Activated CD4-positive, alpha-beta T cell treated with anti-CD3 and anti-CD28 coated beads, Interleukin-2, amount 10 ng/mL, durations not matched to agents 24 days and 14 days (primary cell): ENCODE results near the gene SLC9A5. TPM values are rescaled to one million over a fixed set of nuclear protein-coding genes. Genes with fewer than 3 reads are reported as not detected.

ENCODE experiments used
- DNase-seq: peaks from one replicate; pipeline ENCODE4 v3.0.0; 2022
- H3K27ac Mint-ChIP-seq: one replicate; pipeline ENCODE4 v1.8.0; 2022; ENCODE audit warnings: mild to moderate bottlenecking, mixed read lengths
- H3K27me3 Mint-ChIP-seq: one replicate; pipeline ENCODE4 v1.8.0; 2022; ENCODE audit warnings: mixed read lengths
- H3K36me3 Mint-ChIP-seq: one replicate; pipeline ENCODE4 v1.8.0; 2022; ENCODE audit warnings: low read depth, mild to moderate bottlenecking, mixed read lengths
- H3K4me1 Mint-ChIP-seq: one replicate; pipeline ENCODE4 v1.8.0; 2021; ENCODE audit warnings: mixed read lengths
- H3K4me3 Mint-ChIP-seq: one replicate; pipeline ENCODE4 v1.8.0; 2022; ENCODE audit warnings: mild to moderate bottlenecking, moderate library complexity, mixed read lengths
- H3K9me3 Mint-ChIP-seq: one replicate; pipeline ENCODE4 v1.8.0; 2021; ENCODE audit warnings: mixed read lengths
- intact Hi-C: fragments of 100-400 bp; cut with micrococcal nuclease; formaldehyde crosslinking; loops from one replicate; pipeline ENCODE4 v1.15.1; 2023
- total RNA-seq: library from RNA; stranded (reverse); gene quantifications from 2 replicates; pipeline ENCODE4 v1.2.3, GENCODE V29; 2022

Gene SLC9A5
- total RNA-seq, 1 donor from 2014 or later = 5.3 TPM

DNA sequence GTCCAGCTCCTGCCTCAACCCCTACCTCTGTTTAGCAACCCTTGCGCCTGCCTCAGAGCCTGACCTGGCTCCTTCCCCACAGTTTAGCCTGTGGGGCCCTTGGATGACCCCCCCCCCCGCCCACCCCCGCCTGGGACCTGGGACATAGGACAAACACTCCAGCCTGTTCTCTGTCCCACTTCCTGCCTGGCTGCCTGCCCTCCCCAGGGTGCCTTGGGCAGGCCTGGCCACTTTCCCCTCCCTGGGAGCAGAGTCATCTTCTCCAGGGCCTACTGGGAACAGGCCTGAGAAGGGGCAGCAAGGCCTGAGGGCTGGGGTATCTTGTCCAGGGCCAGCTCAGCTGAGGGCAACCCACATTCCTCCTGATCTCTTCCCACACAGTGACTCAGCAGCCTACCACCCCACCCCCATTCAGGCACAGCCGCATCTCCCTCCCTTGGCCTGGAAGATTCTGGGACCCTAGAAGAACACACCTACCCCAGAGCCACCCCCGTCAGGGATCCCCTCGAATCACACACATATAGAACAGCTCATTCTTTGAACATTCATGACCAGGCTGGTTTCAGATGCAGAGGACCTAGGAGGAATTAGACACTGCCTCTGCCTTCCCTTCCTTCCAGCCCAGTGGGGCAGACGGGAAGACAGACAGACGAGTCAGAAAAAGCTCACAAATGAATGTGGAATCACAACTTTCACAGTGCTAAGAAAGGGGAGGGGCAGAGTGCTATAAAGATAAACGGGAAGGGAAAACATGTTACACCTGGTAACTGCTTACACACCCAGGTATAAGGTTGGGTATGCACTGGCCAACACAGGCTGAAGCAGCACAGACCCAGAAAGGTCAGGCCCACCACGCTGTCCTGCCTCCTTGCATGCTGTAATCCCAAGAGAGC is 7.5 kb upstream of the SLC9A5 start:
- no peak for DNase-seq
- peaks cover 41% of the 10 kb centered on the region for H3K36me3 Mint-ChIP-seq
- H3K27ac Mint-ChIP-seq = peak overlapping the region; percentile 88
- H3K4me3 Mint-ChIP-seq = peak overlapping the region; percentile 10
- intact Hi-C loops = loop anchor here (10.0 kb wide), 1 partner anchor 604 kb away; the partner anchor contains the start of genes CENPT, NUTF2 and THAP11
- no peaks in the 10 kb centered on the region for H3K27me3 Mint-ChIP-seq
- H3K9me3 Mint-ChIP-seq = no peaks in the 10 kb centered on the region
- H3K4me1 Mint-ChIP-seq = peaks cover 36% of the 10 kb centered on the region

DNA sequence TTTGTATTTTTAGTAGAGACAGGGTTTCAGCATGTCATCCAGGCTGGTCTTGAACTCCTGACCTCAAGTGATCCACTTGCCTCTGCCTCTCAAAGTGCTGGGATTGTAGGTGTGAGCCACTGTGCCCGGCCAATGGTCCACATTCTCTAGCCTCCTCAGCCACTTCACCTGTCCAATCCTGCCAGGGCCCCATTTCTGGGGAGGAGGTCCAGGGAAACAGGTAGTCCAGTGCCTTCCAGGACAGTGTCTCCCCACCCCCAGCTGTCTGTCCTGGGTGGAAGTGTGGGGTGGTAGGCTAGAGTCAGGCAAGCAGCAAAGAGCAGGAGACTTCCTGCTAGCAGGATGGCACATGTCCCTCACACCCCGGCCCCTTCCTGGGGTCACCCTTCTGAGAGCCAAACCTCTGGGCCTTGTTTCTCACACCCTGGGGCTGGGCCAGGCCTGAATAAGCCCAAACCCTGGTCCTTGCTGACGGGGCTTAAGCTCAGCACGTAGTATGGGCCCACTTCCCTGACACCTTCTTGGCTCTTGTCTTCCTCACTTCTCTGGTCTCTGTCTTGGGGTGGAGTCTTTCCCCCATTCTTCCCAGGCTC is 6.5 kb upstream of the SLC9A5 start:
- Mint-ChIP-seq H3K4me1 (peaks cover 34% of the 10 kb centered on the region), H3K4me3 (no peak overlapping the region), H3K27me3 (no peaks in the 10 kb centered on the region), H3K27ac (peak overlapping the region; percentile 72), H3K9me3 (no peaks in the 10 kb centered on the region), H3K36me3 (peaks cover 34% of the 10 kb centered on the region)
- intact Hi-C loops = loop anchor here (10.0 kb wide), 1 partner anchor 603 kb away; the partner anchor contains the start of genes CENPT, NUTF2 and THAP11
- DNase-seq = no peak

DNA sequence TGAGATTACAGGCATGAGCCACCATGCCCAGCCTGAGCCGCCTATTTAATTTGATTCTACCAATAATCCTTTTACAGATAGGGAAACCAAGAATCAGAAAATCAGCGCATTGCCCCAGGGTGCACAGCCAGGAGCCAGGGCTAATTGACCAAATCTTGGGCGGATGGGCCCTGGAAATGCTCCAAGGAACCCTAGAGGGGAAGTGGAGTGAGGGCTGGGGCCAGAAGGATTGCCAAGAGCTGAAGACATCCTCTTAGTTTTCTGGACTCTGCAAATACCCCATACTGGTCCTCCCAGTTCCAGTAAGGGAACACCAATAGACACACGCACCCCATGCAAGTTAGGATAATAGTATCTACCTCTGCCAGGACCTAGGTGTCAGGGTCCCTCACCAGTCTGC is 5.3 kb upstream of the SLC9A5 start:
- intact Hi-C loops = loop anchor here (10.0 kb wide), 1 partner anchor 601 kb away; the partner anchor contains the start of genes CENPT, NUTF2 and THAP11
- Mint-ChIP-seq H3K4me3 (peak overlapping the region; percentile 89), H3K4me1 (peaks cover 43% of the 10 kb centered on the region)

DNA sequence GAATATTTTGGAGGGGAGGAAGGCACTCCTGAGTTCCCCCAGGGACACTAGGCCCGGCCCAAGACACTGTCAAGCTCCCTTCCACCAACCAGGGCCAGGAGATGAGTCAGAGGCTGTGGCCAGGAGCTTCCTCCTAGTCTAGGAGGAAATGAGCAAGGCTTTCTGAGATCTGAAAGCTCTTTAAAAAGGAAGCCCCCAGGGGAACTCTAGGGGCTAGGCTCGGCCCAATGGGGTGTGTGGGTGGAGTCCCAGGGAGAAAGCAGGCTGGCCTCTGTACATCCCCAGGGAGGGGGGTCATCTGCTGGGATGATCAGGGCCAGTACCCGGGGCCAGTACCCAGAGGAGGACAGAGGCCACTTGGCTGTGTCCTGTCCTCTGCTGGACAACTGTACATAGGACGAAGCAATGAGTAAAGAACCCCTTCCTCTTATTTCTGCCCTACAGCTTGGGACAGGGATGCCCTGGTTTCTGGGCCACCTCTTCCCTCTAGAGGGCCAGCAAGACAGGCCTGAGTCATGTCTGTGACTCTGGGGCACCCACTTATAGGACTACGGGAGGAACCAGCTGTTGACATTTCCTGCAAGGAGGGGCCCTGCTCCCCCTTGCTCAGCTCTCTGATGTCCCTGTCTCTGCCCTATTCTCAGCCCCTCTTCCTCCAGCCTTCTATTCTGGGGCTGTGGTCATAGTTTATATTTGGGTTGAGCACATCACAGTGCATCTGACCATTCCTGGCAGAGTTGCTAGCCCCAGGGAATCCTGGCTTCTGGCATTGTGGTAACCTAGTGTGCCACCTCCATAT is 4.2 kb upstream of the SLC9A5 start:
- Mint-ChIP-seq H3K27ac (peak overlapping the region; percentile 96), H3K9me3 (no peaks in the 10 kb centered on the region), H3K27me3 (peaks cover 4% of the 10 kb centered on the region), H3K36me3 (peaks cover 15% of the 10 kb centered on the region), H3K4me3 (peak overlapping the region; percentile 89), H3K4me1 (peaks cover 49% of the 10 kb centered on the region)
- peak; percentile 93 for DNase-seq
- intact Hi-C loops = loop anchor here (1.0 to 10.0 kb wide), 5 partner anchors 8 to 600 kb away; partner anchors contain the start of genes CENPT, NUTF2, THAP11 and TMEM208

More for the DNA sequence above, 5.3 kb upstream of the SLC9A5 start:
- peaks cover 1% of the 10 kb centered on the region for H3K27me3 Mint-ChIP-seq
- H3K36me3 Mint-ChIP-seq = peaks cover 21% of the 10 kb centered on the region
- no peak for DNase-seq
- no peaks in the 10 kb centered on the region for H3K9me3 Mint-ChIP-seq
- peak overlapping the region; percentile 96 for H3K27ac Mint-ChIP-seq

DNA sequence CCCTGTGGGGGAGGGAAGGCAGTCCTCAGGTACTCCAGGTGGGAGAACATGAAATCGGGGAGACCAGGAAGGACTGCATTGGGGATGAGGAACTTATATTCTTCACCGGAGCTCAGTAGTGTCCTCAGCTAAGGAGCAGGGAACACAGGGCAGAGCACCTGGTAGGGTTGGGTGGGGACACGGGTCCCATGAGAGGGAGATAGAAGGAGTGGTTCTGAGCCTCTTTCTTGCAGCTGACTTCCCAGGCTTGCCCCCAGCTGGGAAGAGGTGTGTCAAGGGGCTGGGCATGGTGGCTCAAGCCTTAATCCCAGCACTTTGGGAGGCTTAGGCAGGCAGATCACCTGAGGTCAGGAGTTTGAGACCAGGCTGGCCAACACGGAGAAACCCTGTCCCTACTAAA is 3.6 kb upstream of the SLC9A5 start:
- intact Hi-C loops = loop anchor here (10.0 kb wide), 1 partner anchor 600 kb away; the partner anchor contains the start of genes CENPT, NUTF2 and THAP11
- Mint-ChIP-seq H3K9me3 (no peaks in the 10 kb centered on the region), H3K4me3 (peak overlapping the region; percentile 89), H3K27ac (peak overlapping the region; percentile 96), H3K36me3 (peaks cover 13% of the 10 kb centered on the region), H3K4me1 (peaks cover 52% of the 10 kb centered on the region), H3K27me3 (peaks cover 9% of the 10 kb centered on the region)
- DNase-seq = no peak

DNA sequence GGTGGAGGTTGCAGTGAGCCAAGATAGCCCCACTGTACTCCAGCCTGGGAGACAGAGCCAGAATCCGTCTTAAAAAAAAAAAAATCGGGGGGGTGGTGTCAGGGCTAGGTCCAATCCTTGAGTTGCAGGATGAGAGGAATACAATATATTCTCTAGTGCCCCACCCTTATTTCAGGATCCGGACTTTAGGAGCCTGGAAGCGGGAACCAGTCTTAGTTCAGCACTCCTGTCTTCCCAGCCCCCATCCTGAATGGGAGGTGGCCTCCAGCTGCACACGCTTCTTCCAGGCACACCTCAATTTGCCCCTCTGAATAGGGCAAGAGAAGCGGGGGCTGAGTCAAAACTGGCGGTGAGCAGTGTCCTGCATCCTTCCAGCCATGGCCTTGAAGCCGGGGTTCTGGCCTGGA is 3.1 kb upstream of the SLC9A5 start:
- H3K4me1 Mint-ChIP-seq = peaks cover 54% of the 10 kb centered on the region
- peak overlapping the region; percentile 89 for H3K4me3 Mint-ChIP-seq
- H3K36me3 Mint-ChIP-seq = peaks cover 13% of the 10 kb centered on the region
- DNase-seq = no peak
- intact Hi-C loops = loop anchor here (2.0 to 10.0 kb wide), 4 partner anchors 33 to 599 kb away; partner anchors contain the start of genes CENPT, CTCF, MATCAP1 and NUTF2
- peak overlapping the region; percentile 96 for H3K27ac Mint-ChIP-seq
- peaks cover 14% of the 10 kb centered on the region for H3K27me3 Mint-ChIP-seq
- no peaks in the 10 kb centered on the region for H3K9me3 Mint-ChIP-seq

DNA sequence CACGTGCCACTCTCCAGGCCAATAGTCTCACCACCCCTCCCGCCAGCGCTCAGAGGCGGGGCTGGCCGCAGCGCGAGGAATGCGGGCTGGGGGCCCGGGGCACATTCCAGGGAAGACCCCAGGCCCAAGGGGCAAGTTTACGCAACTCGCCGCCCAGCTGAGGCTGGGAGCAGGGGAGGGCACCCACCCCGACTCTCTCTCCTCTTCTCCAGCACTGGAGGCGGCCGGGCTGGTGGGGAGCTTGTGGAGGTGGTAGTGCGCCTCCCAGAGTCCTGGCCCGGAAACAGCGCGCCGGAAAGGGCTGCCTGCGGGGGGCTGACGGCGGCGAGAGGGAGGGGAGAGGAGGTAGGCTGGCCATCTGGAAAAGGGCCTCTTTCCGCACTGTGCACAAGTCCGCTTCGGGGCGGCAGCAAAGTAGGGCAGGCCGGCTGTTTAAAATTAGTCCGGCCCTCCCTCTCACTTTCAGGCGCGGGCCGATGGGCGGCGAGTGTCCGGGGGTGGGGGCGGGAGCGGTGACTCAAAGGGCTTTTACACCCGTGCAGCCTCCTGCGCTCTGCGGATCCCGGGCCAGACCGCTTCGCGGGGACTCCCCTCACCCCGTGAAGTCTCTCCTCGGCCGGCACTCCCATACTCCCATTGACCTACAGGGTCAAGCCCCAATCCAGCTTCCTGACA is 2.6 kb upstream of the SLC9A5 start:
- Mint-ChIP-seq H3K9me3 (no peaks in the 10 kb centered on the region), H3K27ac (peak overlapping the region; percentile 91), H3K36me3 (peaks cover 12% of the 10 kb centered on the region), H3K4me1 (peaks cover 52% of the 10 kb centered on the region), H3K27me3 (peaks cover 14% of the 10 kb centered on the region), H3K4me3 (peak overlapping the region; percentile 89)
- intact Hi-C loops = loop anchor here (2.0 to 10.0 kb wide), 4 partner anchors 33 to 599 kb away; partner anchors contain the start of genes CENPT, CTCF, MATCAP1 and NUTF2
- DNase-seq = peak; percentile 84

DNA sequence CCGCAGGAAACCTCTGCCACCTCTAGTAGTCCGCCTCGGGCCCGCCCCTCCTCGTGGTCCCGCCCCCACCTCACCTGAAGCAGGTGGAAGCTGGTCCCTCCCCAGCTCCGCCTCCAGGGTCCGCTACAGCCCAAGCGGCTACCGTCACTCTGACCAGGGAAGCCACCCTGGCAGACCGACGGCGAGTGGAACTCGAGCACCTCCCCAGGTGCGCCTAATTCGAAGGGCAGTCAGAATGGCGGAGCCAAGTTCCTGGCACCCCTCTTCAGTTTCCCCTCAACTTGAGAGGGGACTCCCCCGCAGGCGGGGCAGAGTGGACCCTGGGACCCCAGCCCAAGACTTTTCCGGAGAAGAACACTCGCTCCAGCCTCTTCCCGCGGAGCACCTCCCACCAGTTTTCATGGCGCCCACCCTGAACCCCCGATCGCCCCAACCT is 2.0 kb upstream of the SLC9A5 start:
- Mint-ChIP-seq H3K4me3 (peak overlapping the region; percentile 89), H3K4me1 (peaks cover 49% of the 10 kb centered on the region), H3K9me3 (no peaks in the 10 kb centered on the region), H3K27me3 (peaks cover 14% of the 10 kb centered on the region), H3K36me3 (peaks cover 7% of the 10 kb centered on the region), H3K27ac (peak overlapping the region; percentile 91)
- DNase-seq = peak; percentile 81
- intact Hi-C loops = loop anchor here (1.0 to 10.0 kb wide), 5 partner anchors 32 to 598 kb away; partner anchors contain the start of genes ATP6V0D1, CENPT, CTCF and MATCAP1

DNA sequence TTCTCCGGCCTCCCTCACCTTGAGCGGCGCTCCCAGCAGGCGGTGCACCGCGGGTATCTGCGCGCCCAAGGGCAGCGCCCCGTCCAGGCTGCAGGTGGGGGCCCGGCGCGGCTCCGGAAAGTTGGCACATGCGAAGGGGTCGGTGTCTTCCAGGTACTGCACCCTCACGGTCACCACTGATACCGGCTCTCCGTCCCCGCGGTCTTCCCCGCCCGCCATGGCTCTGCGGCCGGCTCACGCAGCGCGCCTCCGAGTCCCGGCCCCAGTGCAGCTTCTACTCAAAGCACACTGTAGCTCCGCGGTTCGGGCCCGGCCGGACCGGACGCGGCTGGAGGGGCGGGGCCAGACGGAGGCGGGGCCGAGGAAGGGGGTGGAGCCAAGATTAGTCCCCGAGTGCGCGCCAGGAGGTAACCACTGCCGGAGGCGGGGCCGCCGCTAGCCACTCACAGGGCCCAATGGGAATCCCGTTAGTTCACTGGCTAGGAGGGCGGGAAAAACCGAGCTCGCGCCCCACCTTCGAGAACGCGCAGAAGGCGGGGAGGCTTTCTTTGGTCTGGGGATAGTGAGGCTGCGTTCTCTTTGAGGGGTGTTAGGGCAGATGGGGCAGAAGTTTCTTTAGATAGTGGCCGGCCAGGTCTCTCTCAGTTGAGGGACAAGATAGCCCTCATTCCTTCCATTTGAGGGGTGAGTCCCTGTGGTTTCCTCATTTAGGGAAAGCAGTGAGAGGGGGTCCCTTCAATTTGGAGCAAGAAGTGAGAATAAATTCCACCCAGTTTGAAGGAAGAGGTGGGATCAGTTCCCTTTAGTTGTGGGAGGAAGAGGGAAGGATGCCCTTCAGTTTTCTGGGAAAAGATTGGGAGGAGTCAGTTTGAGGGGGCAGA is 1.3 kb upstream of the SLC9A5 start, which contains the start of gene FHOD1:
Gene FHOD1, minus strand, starts transcription at position 290 of the 881 bp plus-strand sequence. Its CDS starts 71 bp downstream, at position 219.
- Mint-ChIP-seq H3K4me3 (peak within 1 kb of the TSS; percentile 89), H3K36me3 (peaks cover 7% of the 10 kb centered on the region), H3K9me3 (no peaks in the 10 kb centered on the region), H3K27ac (peak within 1 kb of the TSS; percentile 91), H3K27me3 (peaks cover 14% of the 10 kb centered on the region), H3K4me1 (peaks cover 48% of the 10 kb centered on the region)
- peak; percentile 100 for DNase-seq
- intact Hi-C loops = loop anchor here (1.0 to 10.0 kb wide), 5 partner anchors 31 to 597 kb away; partner anchors contain the start of genes ATP6V0D1, CENPT, CTCF and MATCAP1

DNA sequence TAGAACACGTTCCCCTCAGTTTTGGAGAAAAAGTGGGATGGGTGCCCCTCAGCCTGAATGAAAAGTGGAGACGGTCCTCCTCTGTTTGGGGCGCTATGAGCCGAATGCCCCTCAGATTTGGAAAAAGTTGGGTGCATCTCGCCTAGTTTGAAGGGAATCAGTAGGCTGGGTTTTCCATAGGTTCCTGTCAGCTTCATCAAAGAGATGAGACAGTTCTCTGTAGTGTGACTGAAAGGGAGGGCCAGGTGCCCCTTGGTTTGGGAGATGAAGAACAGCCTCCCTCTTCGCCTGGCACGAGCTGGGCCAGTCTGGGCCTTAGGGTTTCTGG is 742 bp upstream of the SLC9A5 start:
- Mint-ChIP-seq H3K27ac (peak overlapping the region; percentile 91), H3K4me3 (peak overlapping the region; percentile 89), H3K36me3 (peaks cover 4% of the 10 kb centered on the region), H3K27me3 (peaks cover 14% of the 10 kb centered on the region), H3K4me1 (peaks cover 45% of the 10 kb centered on the region), H3K9me3 (no peaks in the 10 kb centered on the region)
- DNase-seq = no peak
- intact Hi-C loops = loop anchor here (10.0 kb wide), 1 partner anchor 597 kb away; the partner anchor contains the start of genes CENPT, NUTF2 and THAP11

DNA sequence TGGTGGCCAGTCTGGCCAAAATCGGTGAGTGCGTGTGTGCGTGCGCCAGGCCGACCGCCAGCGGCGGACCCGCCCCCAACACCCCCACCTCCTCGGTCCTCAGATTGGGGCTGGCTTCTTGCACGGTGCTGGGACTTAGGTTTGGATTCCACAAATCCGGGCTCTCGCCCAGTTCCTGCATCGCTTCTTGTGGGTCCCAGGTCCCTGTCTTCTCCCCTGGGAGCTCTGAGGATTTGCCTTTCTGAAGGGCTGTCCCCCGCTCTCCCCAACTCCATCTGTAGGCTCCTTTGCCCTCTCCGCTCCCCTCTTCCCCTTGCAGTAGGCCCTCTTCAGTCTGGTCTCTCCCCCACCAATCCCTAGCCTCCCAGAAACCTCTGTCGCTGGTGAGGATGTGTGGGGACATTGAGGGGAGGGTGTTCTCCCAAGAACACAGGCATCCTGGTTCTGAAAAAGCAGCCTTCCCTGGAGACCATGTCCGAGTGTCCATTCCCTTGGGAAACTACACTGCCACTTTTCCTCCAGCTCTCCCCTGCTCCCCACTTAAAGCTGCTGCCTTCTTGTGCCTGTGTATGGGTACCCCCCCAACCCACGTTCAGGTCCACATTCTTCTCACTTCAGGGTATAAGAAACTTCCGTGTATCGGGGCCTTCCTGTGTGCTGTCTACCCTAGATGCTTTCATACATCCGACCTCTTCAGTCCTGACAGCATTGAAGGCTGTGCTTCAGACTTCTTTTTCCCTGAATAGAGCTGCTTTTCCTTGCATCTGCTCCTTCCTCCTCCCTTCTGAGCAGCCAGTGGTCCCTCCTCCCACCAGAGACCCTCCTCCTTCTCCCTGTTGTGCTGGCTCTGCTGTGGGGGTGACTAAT is 632 bp downstream of the SLC9A5 start:
- Mint-ChIP-seq H3K27me3 (peaks cover 14% of the 10 kb centered on the region), H3K27ac (peak overlapping the region; percentile 31), H3K9me3 (no peaks in the 10 kb centered on the region), H3K36me3 (peaks cover 4% of the 10 kb centered on the region), H3K4me1 (peaks cover 35% of the 10 kb centered on the region), H3K4me3 (peak overlapping the region; percentile 89)
- intact Hi-C loops = loop anchor here (10.0 kb wide), 1 partner anchor 595 kb away; the partner anchor contains the start of genes CENPT, NUTF2 and THAP11
- DNase-seq = no peak
